HEK293T (cell line): ENCODE data around the gene SPATA1.
"Not testable (repeated sequence)": the region's sequence is repeated elsewhere in the genome, so short reads cannot be mapped to it uniquely, and the experiment has no call there.

Experiments used
- CTCF ChIA-PET: fragments of 350-600 bp; formaldehyde crosslinking; extraction: SDS; loops from one replicate; lab custom pipeline; 2021; ENCODE audit warnings: antibody characterized with exemption, inconsistent platforms; lab: Yijun Ruan, JAX
- POLR2A ChIA-PET: fragments of 350-600 bp; formaldehyde crosslinking; extraction: SDS; loops from one replicate; lab custom pipeline; 2020; ENCODE audit warnings: antibody characterized with exemption, inconsistent platforms; lab: Yijun Ruan, JAX
- DNase-seq: peaks from one replicate; pipeline ENCODE4 v3.0.0; 2012; ENCODE audit warnings: mixed read lengths; ENCODE audit errors: extremely low spot score
- ARNT ChIP-seq: fragments of 450-650 bp; IDR thresholded peaks from 2 replicates; pipeline ENCODE4 v1.6.1; 2017; ENCODE audit warnings: mild to moderate bottlenecking
- BHLHE40 ChIP-seq: fragments of 450-650 bp; IDR thresholded peaks from 2 replicates; pipeline ENCODE4 v1.6.1; 2016; ENCODE audit warnings: mild to moderate bottlenecking, moderate library complexity, borderline replicate concordance
- CTBP1 ChIP-seq: fragments of 450-650 bp; IDR thresholded peaks from 2 replicates; pipeline ENCODE4 v1.6.1; 2016; ENCODE audit warnings: borderline replicate concordance
- ELF4 ChIP-seq: fragments of 450-650 bp; IDR thresholded peaks from 2 replicates; pipeline ENCODE4 v1.6.1; 2017; ENCODE audit warnings: antibody characterized with exemption
- FOXA1 ChIP-seq: fragments of 450-650 bp; IDR thresholded peaks from 2 replicates; pipeline ENCODE4 v1.6.1; 2016; ENCODE audit warnings: mild to moderate bottlenecking
- FOXK2 ChIP-seq: fragments of 450-650 bp; IDR thresholded peaks from 2 replicates; pipeline ENCODE4 v1.6.1; 2016; ENCODE audit warnings: mild to moderate bottlenecking
- FOXM1 ChIP-seq: fragments of 450-650 bp; IDR thresholded peaks from 2 replicates; pipeline ENCODE4 v1.6.1; 2017; ENCODE audit warnings: mild to moderate bottlenecking, borderline replicate concordance
- L3MBTL2 ChIP-seq: fragments of 450-650 bp; conservative IDR thresholded peaks from 2 replicates; pipeline ENCODE4 v1.6.1; 2016; ENCODE audit warnings: mild to moderate bottlenecking
- LEF1 ChIP-seq: fragments of 450-650 bp; IDR thresholded peaks from 2 replicates; pipeline ENCODE4 v1.6.1; 2017; ENCODE audit warnings: mild to moderate bottlenecking, borderline replicate concordance
- NFRKB ChIP-seq: fragments of 450-650 bp; IDR thresholded peaks from 2 replicates; pipeline ENCODE4 v1.6.1; 2016; ENCODE audit warnings: mild to moderate bottlenecking, moderate library complexity
- PKNOX1 ChIP-seq: fragments of 450-650 bp; IDR thresholded peaks from 2 replicates; pipeline ENCODE4 v1.6.1; 2016
- SP1 ChIP-seq: fragments of 450-650 bp; IDR thresholded peaks from 2 replicates; pipeline ENCODE4 v1.6.1; 2017
- SUZ12 ChIP-seq: fragments of 450-650 bp; IDR thresholded peaks from 2 replicates; pipeline ENCODE4 v1.6.1; 2016; ENCODE audit warnings: mild to moderate bottlenecking
- TARDBP ChIP-seq: fragments of 450-650 bp; IDR thresholded peaks from 2 replicates; pipeline ENCODE4 v1.6.1; 2016
- ZNF384 ChIP-seq: fragments of 450-650 bp; IDR thresholded peaks from 2 replicates; pipeline ENCODE4 v1.6.1; 2016

SPATA1 gene

DNA sequence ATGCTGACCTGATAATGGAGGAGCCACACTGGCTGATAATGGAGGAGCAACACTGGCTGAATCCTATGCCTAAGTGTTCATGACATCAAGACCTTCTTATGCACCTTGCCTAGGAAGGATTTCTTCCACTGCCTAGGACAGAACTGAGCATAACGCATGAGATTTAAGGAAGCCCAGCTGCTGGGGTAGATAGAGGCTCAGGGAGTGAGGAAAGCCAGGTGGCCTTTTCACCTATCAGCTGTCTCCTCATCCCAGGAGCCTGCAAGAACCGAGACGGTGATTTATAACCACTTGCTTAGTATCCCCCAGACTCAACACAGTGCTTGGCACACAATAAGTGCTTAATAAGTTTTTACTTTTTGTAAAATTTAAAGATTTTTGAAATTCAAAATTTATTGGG, 75.5 kb downstream of the SPATA1 start:
- no peak for DNase-seq
- ChIA-PET POLR2A (no interaction called here), CTCF (no interaction called here)
- TF ChIP-seq TARDBP (no peak), SP1 (no peak), LEF1 (no peak), L3MBTL2 (no peak)

- POLR2A ChIA-PET: interaction anchor here (1.1 kb wide), 1 partner anchor 9 kb away, joined by 4 read pairs; the partner anchor contains the start of gene CTBS
- TF ChIP-seq PKNOX1 (no peak), L3MBTL2 (no peak), FOXA1 (no peak), SP1 (no peak), LEF1 (no peak), BHLHE40 (no peak)
- CTCF ChIA-PET: interaction anchor here (0.6 kb wide), 2 partner anchors 674 to 1050 kb away, joined by 4 to 5 read pairs; no protein-coding TSS in a partner anchor
- DNase-seq: peak; percentile 34
Measured at GRCh38 chr1:84582802-84583587, 76.8 kb downstream of the SPATA1 start.

- TF ChIP-seq ELF4: no peak
- TF ChIP-seq CTBP1: no peak
- TF ChIP-seq ZNF384: no peak
- no peak for TF ChIP-seq FOXA1
- TF ChIP-seq FOXK2: no peak
- TF ChIP-seq SUZ12: no peak
- TF ChIP-seq ARNT: no peak
- no peak for TF ChIP-seq SP1
- TF ChIP-seq L3MBTL2: no peak
- no peak for TF ChIP-seq PKNOX1
- no peak for TF ChIP-seq TARDBP
- TF ChIP-seq FOXM1: no peak
- no peak for TF ChIP-seq LEF1
- ChIA-PET POLR2A (interaction anchor here (2.1 kb wide), 1 partner anchor 10 kb away, joined by 15 read pairs; the partner anchor contains the start of gene CTBS), CTCF (interaction anchor here (0.6 kb wide), 1 partner anchor 1050 kb away, joined by 5 read pairs; no protein-coding TSS in a partner anchor)
- no peak for DNase-seq
Measured at GRCh38 chr1:84583648-84584047, 77.5 kb downstream of the SPATA1 start.

DNA sequence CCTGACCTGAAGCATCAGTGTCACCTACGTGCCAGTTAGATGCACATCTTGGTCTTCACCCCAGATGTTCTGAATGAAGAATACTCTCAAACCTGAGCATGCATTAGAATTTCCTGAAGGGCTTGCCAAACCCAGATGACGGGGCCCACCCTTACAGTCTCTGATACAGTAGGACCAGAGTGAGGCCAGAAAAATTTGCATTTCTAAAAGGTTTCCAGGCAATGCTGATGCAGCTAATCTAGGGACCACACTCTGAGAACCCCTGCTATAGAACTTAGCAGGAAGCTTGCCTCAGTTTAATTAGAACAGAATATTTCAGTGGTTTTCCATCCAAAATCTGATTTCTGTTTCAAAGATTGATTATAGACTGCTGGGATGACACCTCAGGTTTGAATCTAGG, 77.9 kb downstream of the SPATA1 start:
- CTCF ChIA-PET: no interaction called here
- POLR2A ChIA-PET: interaction anchor here (2.1 kb wide), 1 partner anchor 10 kb away, joined by 15 read pairs; the partner anchor contains the start of gene CTBS
- DNase-seq: no peak
- TF ChIP-seq SP1 (no peak), FOXK2 (no peak), FOXM1 (no peak), FOXA1 (no peak)

DNA sequence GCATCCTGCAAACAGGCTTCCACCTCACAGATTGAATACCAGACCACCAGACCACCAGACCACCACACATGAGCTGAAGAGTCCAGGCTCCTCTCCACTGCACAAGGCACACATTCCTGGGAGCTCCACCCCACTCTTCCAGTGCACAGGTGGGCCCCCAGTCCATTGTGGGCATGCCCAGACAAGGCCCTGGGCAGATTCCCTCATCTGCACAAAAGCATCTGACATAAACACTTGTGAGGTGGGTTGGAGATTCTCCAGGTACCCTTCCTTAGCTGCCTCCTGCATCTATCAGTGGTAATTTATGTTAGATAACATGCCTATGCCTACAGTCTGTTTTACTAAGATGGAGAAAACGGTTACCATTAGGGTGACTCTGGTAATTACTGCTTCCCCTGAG, 79.6 kb downstream of the SPATA1 start:
- POLR2A ChIA-PET: interaction anchor here (1.1 to 2.1 kb wide), 2 partner anchors 12 to 80 kb away, joined by 3 to 15 read pairs; partner anchors contain the start of genes CTBS, GNG5 and SPATA1
- no peak for TF ChIP-seq L3MBTL2
- DNase-seq: no peak
- CTCF ChIA-PET: no interaction called here

DNA sequence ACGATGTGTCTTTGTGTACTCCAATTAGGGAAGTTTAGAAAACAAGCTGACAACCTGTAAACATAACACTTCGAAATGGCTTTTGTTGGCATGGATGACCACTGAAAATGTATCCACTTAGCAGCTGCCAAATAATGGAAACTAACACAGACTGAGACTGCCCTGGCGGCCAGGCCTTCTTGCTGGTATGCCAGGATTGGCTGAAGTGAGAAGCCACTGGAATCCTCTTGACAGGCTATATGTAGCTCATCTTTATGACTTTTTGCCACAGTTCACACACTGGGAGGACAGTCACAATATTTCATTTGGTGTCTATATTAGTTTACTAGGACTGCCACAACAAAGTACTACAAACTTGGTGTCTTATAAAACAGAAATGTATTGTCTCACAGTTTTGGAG, 80.9 kb downstream of the SPATA1 start:
- DNase-seq: no peak

DNA sequence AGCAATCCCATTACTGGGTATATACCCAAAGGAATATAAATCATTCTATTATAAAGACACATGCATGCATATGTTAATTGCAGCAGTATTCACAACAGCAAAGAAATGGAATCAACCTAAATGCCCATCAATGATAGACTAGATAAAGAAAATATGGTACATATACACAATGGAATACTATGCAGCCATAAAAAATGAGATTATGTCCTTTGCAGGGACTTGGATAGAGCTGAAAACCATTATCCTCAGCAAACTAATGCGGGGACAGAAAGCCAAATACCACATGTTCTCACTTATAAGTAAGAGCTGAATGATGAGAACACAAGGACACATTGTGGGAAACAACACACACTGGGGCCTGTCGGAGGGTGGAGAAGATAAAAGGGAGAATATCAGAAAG, 88.8 kb downstream of the SPATA1 start:
- CTCF ChIA-PET, POLR2A ChIA-PET, DNase-seq: not testable (repeated sequence)

More for the DNA sequence above, 80.9 kb downstream of the SPATA1 start:
- CTCF ChIA-PET: no interaction called here
- TF ChIP-seq FOXA1 (no peak), ELF4 (no peak), CTBP1 (no peak), SP1 (no peak), NFRKB (no peak), ARNT (no peak), FOXM1 (no peak)
- POLR2A ChIA-PET: no interaction called here

GRCh38 chr1:84597011-84597410, 90.8 kb downstream of the SPATA1 start:
- DNase-seq: no peak
- ChIA-PET CTCF (no interaction called here), POLR2A (no interaction called here)
- TF ChIP-seq L3MBTL2 (no peak), BHLHE40 (no peak), LEF1 (no peak), SUZ12 (no peak), ELF4 (no peak)

DNA sequence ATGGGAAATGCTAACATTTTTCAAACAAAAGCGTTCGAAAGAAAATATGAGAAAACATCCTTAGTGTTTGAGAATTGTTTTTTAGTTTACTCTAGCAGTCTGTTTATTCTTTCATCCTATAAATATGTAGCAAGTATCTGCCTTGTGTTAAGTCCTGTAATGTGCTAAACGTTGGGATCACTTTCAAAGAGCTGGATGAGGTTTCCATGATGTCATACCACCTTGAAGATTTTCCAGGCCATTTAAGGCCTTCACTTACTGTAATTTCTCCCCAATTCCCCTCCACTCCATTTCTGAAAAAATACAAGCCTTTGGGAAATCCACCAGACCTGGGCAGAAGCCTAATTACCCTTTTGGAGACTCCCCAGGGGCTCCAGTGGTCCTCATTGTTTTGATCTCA, 92.2 kb downstream of the SPATA1 start:
- ChIA-PET POLR2A (no interaction called here), CTCF (no interaction called here)
- no peak for TF ChIP-seq NFRKB
- no peak for TF ChIP-seq CTBP1
- no peak for TF ChIP-seq SUZ12
- TF ChIP-seq PKNOX1: no peak
- TF ChIP-seq ELF4: no peak
- no peak for TF ChIP-seq BHLHE40
- TF ChIP-seq FOXK2: no peak
- TF ChIP-seq TARDBP: no peak
- no peak for TF ChIP-seq L3MBTL2
- no peak for DNase-seq
